HG03575 (cell line): ENCODE data around the gene C12orf43.

ENCODE experiments used
- ATAC-seq: cut with Tn5 transposase; IDR thresholded peaks from one replicate; pipeline ENCODE4 v1.9.1; 2021; ENCODE audit not compliant: unreplicated experiment, insufficient number of reproducible peaks, low FRiP score; ENCODE audit errors: extremely low read depth

C12orf43 gene

GRCh38 chr12:121001841-121002483, 14.3 kb downstream of the C12orf43 start:
- ATAC-seq: no peak

GRCh38 chr12:121001060-121001459, 15.2 kb downstream of the C12orf43 start:
- no peak for ATAC-seq

GRCh38 chr12:121000530-121000929, 15.8 kb downstream of the C12orf43 start:
- ATAC-seq: no peak

GRCh38 chr12:120999191-121000120, 16.8 kb downstream of the C12orf43 start:
- no peak for ATAC-seq

GRCh38 chr12:120998435-120998834, 17.9 kb downstream of the C12orf43 start:
- ATAC-seq: no peak

DNA sequence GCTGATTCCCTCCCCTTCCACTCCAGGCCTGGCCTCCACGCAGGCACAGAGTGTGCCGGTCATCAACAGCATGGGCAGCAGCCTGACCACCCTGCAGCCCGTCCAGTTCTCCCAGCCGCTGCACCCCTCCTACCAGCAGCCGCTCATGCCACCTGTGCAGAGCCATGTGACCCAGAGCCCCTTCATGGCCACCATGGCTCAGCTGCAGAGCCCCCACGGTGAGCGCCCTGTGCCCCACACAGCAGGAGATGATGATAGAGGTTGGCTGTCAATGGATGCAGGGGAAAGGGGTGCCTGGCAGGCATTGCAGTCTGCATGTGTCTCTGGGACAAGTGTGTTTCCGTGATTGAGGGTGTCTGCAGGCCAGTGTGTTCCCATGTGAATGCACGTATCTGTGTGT, 18.8 kb downstream of the C12orf43 start:
- no peak for ATAC-seq

- ATAC-seq: no peak
These were observed 20.0 kb downstream of the C12orf43 start for GRCh38 chr12:120996133-120996746.

DNA sequence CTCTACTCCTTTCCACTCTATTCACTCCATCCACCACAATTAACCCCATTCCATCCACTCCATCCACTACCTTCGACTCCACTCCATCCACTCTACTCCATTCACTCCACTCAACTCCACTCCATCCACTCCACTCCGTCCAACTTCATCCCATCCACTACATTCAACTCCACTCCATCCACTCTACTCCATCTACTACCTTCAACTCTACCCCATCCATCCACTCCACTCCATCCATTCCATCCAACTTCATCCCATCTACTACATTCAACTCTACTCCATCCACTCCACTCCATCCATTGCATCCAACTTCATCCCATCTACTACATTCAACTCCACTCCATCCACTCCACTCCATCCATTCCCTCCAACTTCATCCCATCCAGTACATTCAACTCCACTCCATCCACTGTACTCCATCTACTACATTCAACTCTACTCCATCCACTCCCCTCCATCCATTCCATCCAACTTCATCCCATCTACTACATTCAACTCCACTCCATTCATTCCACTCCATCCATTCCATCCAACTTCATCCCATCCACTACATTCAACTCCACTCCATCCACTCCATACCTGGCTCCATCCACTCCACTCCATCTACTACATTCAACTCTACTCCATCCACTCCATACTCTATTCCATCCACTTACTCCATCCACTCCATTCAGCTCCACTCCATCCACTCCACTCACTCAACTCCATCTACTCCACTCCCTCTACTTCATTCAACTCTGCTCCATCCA, 21.5 kb downstream of the C12orf43 start:
- ATAC-seq: no peak

DNA sequence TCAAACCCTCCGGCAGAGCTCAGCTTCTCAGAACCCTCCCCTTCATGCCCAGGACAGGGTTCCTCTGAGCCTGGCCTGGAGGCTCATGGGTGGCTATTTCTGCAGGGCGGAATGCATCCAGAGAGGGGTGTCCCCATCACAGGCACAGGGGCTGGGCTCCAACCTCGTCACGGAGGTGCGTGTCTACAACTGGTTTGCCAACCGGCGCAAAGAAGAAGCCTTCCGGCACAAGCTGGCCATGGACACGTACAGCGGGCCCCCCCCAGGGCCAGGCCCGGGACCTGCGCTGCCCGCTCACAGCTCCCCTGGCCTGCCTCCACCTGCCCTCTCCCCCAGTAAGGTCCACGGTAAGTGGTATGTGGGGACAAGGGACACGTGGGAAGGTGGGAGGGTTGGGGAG, 22.2 kb downstream of the C12orf43 start:
- ATAC-seq: no peak

DNA sequence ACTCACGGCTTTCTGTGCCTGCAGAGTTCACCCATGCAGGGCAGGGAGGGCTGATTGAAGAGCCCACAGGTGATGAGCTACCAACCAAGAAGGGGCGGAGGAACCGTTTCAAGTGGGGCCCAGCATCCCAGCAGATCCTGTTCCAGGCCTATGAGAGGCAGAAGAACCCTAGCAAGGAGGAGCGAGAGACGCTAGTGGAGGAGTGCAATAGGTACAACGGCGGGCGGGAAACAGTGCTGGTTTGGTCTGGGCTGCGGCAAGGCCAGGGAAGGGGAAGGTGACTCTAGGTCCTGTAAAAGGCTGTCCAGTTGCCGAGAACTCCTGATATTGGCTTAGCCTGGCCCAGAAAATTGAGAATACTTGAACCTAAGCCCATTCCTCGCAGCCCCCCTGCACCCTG, 22.8 kb downstream of the C12orf43 start:
- no peak for ATAC-seq

DNA sequence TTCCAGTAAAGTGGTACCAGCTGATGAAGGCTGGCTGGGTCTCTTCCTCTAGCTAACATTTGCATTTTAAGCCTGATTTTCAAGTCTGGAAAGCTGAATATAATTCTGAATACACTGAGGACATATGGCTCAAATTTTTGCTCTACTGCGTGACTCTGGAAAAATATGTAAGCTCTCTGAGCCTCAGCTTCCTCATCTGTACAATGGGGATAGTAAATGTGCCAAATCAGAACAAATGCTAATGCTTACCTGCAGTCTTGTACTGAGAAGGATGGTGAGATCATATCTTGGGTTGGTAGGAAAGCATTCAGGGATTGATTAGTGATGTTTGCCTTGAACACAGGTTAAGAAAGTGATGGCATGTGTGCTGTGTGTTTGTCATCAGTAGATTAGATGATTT, 23.3 kb downstream of the C12orf43 start:
- ATAC-seq: no peak

GRCh38 chr12:120991965-120992364, 24.3 kb downstream of the C12orf43 start:
- no peak for ATAC-seq

GRCh38 chr12:120990487-120991055, 25.7 kb downstream of the C12orf43 start:
- no peak for ATAC-seq

DNA sequence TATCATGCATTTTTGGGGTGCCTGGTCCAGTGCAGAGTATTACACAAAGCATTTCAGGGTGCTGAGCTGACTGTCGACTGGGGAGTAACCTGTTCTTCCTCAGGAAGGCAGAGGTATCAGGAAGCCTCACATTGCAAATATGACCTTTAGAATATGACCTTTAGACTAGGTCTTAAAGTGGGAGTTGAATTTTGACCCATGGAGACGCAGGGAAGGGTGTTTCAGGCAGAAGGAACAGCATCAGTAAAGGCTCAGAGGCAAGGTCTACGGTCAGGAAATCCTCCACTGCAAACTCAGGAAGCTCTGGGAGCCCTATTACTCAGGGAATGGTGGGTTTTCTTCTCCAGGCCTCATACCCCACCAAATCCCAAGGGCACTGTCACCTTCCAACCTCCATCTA, 26.6 kb downstream of the C12orf43 start:
- ATAC-seq: no peak

DNA sequence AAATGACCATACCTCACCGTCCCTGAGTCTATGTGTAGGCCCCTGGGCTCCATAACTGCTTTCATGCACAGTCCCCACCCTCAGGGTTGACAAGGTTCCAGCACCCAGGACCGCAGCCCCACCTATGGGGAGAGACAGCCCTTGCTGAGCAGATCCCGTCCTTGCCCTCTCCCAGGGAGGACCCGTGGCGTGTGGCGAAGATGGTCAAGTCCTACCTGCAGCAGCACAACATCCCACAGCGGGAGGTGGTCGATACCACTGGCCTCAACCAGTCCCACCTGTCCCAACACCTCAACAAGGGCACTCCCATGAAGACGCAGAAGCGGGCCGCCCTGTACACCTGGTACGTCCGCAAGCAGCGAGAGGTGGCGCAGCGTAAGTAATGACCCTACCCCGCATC, 27.6 kb downstream of the C12orf43 start:
- no peak for ATAC-seq

DNA sequence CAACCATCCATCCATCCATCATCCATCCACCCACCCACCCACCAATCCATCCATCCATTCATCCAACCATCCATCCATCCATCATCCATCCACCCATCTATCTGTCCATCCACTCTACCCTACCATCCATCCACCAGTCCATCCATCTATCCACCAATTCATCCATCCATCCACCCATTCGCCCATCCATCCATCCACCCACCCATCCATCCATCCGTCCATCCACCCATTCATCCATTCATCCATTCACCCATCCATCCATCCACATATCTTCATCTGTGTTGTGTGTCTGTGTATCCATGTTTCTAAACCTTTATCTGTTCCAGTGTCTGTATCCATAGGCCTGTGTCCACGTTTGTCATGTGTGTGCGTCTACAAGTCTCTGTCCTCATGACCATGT, 28.1 kb downstream of the C12orf43 start:
- no peak for ATAC-seq

GRCh38 chr12:120984351-120984898, 31.9 kb downstream of the C12orf43 start:
- ATAC-seq: no peak

- no peak for ATAC-seq
These were observed 32.5 kb downstream of the C12orf43 start for GRCh38 chr12:120983759-120984158.

DNA sequence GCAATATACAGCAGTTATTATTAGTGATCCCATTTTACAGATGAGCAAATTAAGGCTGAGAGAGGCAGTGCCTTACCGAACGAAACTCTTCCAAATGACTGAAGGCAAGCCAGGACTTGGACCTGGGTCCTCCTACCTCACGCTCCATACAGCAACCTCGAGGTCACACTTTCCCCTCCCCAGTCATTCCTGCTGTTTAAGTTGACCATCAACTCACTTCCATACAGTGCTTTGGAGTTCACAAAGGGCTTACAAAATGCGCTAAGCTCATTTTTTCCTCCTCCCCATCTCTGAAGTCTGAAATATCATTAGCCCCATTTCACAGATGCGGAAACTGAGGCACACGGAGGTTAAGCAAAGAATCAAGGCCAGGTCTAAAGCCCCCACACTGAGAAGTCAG, 33.6 kb downstream of the C12orf43 start:
- ATAC-seq: no peak
